Activated CD4-positive, alpha-beta T cell treated with anti-CD3 and anti-CD28 coated beads for 4 hours (primary cell): ENCODE data around the gene MAPK10.

Experiments used
- DNase-seq, 2 donors: peaks; one replicate each; pipeline ENCODE4 v3.0.0-alpha.2; 2020

The MAPK10 gene

GRCh38 chr4:86272669-86273068 lies 87.2 kb downstream of the MAPK10 start:
- no peak for DNase-seq

- DNase-seq, result no peak
Measured at GRCh38 chr4:86271057-86271456, 88.8 kb downstream of the MAPK10 start.

GRCh38 chr4:86269354-86269753 lies 90.5 kb downstream of the MAPK10 start:
- no peak for DNase-seq

GRCh38 chr4:86264241-86264640 lies 95.6 kb downstream of the MAPK10 start:
- DNase-seq, result no peak

GRCh38 chr4:86261636-86262035 lies 98.2 kb downstream of the MAPK10 start:
- DNase-seq, result no peak

- DNase-seq, result no peak
Measured at GRCh38 chr4:86256086-86256485, 103.8 kb downstream of the MAPK10 start.

- DNase-seq, result no peak
Measured at GRCh38 chr4:86250619-86251018, 109.2 kb downstream of the MAPK10 start.

- no peak for DNase-seq
Measured at GRCh38 chr4:86250006-86250405, 109.8 kb downstream of the MAPK10 start.

GRCh38 chr4:86249074-86249473 lies 110.8 kb downstream of the MAPK10 start:
- no peak for DNase-seq

- DNase-seq, result no peak
Measured at GRCh38 chr4:86247906-86248305, 111.9 kb downstream of the MAPK10 start.

GRCh38 chr4:86247320-86247719 lies 112.5 kb downstream of the MAPK10 start:
- DNase-seq, result no peak

- DNase-seq, result no peak
Measured at GRCh38 chr4:86243750-86244149, 116.1 kb downstream of the MAPK10 start.

- DNase-seq, result no peak
Measured at GRCh38 chr4:86242677-86243076, 117.2 kb downstream of the MAPK10 start.

- no peak for DNase-seq
Measured at GRCh38 chr4:86235549-86235948, 124.3 kb downstream of the MAPK10 start.

- DNase-seq, result no peak
Measured at GRCh38 chr4:86233681-86234080, 126.2 kb downstream of the MAPK10 start.

- DNase-seq, result no peak
Measured at GRCh38 chr4:86233090-86233489, 126.8 kb downstream of the MAPK10 start.

GRCh38 chr4:86223472-86223871 lies 136.4 kb downstream of the MAPK10 start:
- DNase-seq, result no peak

- no peak for DNase-seq
Measured at GRCh38 chr4:86221002-86221401, 138.9 kb downstream of the MAPK10 start.

GRCh38 chr4:86220121-86220520 lies 139.7 kb downstream of the MAPK10 start:
- no peak for DNase-seq

GRCh38 chr4:86218746-86219473 lies 140.9 kb downstream of the MAPK10 start:
- no peak for DNase-seq

GRCh38 chr4:86203176-86203575 lies 156.7 kb downstream of the MAPK10 start:
- no peak for DNase-seq

- DNase-seq, result no peak
Measured at GRCh38 chr4:86185659-86186058, 174.2 kb downstream of the MAPK10 start.

GRCh38 chr4:86184901-86185285 lies 175.0 kb downstream of the MAPK10 start:
- DNase-seq, result no peak

- DNase-seq, result no peak
Measured at GRCh38 chr4:86184216-86184900, 175.5 kb downstream of the MAPK10 start.

GRCh38 chr4:86181585-86181984 lies 178.3 kb downstream of the MAPK10 start:
- no peak for DNase-seq
